Fibroblast of skin of scalp (primary cell): ENCODE measurements around the gene METTL22.

Experiments
- DNase-seq: peaks from one replicate; pipeline ENCODE4 v3.0.0-alpha.2; 2013

Gene METTL22

DNA sequence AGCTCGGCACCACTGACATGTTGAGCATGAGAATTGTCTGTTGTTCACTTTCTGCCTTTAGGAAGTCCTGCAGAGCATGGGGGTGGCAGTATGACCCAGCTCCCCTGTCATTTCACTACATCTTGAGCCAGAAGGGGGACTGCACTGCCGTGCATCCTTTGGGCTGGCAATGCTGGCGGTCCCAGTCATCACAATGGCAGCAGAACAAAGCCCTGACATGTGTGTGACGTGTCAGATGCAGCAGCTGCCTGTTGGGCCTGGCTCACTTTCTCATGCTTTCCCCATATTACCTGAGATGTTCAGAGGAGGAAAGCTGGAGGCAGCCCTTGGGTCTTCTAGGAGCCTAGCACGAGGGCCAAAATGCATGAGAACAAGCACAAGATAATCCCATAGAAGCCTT, 46.6 kb downstream of the METTL22 start:
- no peak for DNase-seq

GRCh38 chr16:8669481-8669880, 48.0 kb downstream of the METTL22 start:
- no peak for DNase-seq

DNA sequence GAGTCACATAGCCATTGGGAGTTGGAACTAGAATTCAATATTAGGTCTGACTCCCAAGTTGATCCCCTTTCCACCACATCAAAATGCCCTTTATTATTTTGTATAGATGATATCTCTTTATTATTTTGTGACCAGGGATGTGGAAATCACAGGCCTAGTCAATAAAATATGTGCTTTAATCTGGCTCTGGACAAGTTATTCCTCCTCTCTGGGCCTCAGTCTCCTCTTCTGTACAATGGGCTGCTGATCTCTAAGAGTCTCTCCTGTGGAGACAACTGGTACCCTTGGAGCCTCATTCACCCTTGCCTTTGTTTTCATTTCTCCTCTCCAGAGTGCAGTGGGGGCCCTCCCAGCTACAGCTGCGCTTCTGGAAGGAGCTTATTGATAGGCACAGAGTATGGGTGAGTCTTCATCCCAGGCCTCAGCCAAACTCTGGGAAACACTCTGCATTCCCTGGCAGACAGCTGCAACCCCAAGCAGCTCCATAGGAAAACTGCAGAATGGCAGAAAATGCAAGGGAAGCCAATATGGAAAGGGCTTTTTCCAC, 48.6 kb downstream of the METTL22 start:
- DNase-seq = no peak

GRCh38 chr16:8673611-8674412, 52.3 kb downstream of the METTL22 start:
- no peak for DNase-seq

GRCh38 chr16:8674413-8675022, 53.0 kb downstream of the METTL22 start, which contains the start of gene ABAT:
Gene ABAT, plus strand, starts transcription at chr16:8674617. Its CDS starts 61,123 bp downstream, at chr16:8735740.
- peak; percentile 81 for DNase-seq

DNA sequence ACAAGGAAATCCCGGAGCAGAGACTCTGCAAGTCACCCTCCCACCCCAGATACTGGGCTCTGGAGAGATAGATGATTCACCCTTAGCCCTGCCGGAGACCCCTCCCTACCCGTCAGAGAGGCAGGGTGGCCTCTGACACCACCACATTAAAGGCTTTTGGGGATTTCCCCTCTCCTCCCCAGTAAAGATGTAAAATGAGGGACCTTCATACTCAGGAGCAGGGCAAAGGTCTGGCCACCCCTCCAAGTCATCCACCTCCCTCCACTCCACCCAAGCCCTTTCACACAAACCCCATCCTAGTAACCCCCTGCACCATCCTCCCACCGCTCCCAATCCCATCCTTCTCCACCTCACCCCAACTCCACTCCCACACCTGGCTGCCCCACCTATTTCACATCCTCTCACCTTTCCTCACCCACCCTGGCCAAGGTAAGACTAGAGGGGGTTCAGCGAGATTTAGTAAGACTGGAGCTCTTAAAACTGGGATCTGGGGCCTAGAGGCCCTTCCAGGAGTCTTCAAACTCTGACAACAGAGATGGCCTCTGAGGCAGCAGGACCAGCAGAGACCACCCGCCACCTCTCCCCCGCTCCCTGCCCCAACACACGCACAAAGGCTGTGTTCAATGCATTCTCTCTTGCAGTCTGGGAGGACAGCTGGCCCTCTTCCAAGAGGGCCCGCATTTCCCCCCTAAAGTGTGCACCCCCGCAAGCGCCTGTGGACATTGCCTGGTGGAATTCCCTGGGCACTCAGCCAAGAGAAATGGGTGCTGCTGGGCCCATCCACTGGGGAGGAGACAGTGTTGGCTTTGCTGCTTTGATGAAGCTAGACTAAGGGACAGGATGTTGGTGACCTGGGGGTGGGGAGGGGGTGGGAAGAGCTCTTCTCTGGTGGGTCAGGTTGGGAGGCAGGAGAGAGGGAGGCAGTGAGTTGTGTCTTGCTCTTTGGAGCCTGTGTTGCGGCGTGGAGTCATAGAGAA, 54.0 kb downstream of the METTL22 start:
- DNase-seq = peak; percentile 17

DNA sequence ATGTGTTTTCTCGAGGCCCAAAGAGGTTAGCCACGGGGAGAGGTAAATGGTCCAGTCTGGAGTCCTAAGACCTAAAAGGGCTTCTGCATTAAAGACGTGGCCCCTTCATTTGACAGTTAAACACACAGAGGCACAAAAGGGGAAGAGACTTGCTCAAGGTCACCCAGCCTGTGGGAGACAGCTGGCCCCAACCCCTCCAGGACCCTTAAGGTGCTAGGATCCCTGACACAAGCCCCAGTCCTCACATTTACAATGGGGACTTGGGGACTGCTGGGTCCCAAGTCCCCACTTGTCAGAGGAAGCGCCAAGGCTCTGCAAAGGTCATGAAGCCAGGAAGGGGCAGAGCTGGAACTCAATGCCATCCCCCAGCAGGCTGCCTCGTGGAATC, 54.7 kb downstream of the METTL22 start:
- DNase-seq = no peak

DNA sequence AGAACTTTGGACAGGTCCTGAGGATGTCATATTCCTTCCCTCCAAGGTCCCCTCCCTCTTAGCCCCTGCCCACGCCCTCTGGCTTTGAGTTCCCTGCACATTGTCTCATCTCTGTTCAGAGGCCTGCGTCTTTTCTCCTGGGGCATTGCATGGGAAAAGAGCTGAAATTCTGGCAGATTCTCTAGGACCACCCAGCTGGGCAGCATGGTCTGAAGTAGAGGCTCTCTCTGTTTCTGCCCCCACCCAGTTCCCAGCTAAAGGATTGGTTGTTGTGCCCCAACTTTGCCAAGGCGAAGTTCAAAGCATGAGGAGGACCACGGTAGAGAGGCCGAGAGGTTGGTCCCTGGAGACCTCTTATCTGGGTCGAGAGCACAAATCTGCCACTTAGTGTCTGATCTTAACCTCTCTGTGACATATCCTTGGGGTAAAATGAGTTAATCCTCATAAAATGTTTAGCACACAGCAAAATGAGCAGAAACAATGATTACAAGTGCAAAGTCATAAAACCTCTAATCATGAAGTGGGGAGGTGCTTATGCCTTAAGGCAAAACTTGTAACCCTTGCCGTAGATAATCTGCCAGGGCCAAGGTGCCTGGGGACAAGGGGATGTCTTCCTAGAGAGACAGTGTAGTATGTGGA, 55.4 kb downstream of the METTL22 start:
- DNase-seq = no peak

DNA sequence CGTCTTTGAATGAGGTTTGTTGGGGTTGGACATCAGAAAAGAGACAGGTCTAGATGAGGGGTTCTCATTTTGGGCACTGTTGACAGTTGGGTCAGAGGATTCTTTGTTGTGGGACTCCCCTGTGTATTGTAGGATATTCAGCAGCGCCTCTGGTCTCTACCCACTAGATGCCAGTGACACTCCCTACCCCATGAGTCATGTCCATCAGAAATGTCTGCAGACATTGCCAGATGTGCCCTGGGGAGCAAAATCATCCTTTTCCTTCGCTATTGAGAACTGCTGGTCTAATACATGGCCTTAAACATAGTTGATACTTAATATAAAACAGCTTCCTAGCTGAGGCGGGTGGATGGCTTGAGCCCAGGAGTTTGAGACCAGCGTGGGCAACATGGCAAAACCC, 56.0 kb downstream of the METTL22 start:
- DNase-seq = peak; percentile 59

GRCh38 chr16:8678068-8678927, 56.8 kb downstream of the METTL22 start:
- peak; percentile 56 for DNase-seq

GRCh38 chr16:8679151-8679550, 57.7 kb downstream of the METTL22 start:
- no peak for DNase-seq

DNA sequence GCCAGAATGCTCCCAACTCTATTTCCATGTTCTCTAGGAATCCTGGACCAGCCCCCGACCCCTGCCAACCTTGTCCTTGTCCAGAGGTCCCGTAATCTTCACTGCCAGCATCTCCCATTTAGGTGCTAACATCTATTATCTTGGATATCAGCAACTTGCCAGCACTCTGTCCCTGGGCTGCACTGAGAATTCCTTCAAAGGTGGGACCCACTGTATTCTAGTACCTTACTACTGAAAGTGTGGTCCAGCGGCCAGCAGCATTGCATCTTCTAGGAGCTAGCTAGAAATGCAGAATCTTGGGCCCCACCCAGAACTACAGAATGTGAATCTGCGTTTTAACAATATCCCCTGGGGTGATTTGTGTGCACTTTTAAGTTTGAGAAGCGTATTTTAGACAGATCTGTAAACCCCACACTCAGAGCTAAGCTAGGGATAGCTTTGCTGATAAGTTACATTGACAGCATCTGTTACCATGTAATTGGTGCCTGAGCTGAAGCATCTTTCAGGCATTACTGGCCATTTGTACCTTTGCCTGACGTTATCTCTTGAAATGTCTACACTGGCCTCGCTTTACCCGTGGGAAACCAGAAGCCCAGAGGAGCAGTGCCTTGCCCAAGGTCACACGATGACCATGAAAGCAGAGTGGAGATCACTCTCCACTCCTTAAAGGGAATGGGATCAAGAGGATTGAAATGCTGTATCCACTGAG, 61.2 kb downstream of the METTL22 start:
- no peak for DNase-seq

GRCh38 chr16:8683640-8684039, 62.1 kb downstream of the METTL22 start:
- DNase-seq = no peak

DNA sequence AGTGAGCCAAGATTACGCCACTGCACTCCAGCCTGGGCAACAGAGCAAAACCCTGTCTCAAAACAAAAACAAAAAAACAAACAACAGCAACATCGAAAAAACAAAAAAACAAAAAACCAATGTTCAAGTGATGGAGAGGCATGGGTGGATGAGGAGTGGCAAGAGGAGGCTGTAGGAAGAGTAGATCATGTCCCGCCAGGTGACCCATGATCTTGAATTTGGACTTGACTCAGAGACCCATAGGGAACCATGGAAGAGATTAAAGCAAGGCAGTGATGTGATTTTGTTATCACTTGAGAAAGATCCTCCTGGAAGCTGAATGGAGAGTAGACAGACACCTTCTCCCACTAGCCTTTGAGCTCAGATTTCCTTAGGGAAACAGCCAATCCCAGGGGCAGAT, 64.1 kb downstream of the METTL22 start:
- DNase-seq = no peak

- DNase-seq = no peak
These were observed 64.6 kb downstream of the METTL22 start for GRCh38 chr16:8686031-8686621.

GRCh38 chr16:8686879-8687278, 65.4 kb downstream of the METTL22 start:
- DNase-seq = no peak

DNA sequence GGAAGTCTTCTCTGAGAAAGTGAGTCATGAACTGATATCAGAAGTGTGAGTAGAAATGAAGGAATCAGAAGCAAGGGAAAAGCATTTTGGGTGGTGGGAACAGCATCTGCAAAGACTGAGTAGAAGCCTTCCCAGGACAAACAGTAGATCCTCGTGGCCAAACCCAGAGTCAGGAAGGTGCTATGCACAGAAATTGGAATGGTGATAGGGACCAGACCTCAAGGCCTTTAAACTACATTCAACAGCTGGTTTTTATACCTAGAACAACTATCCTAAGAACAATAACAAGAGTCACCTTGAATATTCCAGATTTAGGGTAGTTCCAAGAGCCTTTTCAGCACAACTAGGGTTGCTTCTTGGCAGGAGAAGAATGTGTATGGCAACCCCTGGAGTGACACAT, 68.2 kb downstream of the METTL22 start:
- no peak for DNase-seq

- DNase-seq = no peak
These were observed 70.2 kb downstream of the METTL22 start for GRCh38 chr16:8691728-8692127.

DNA sequence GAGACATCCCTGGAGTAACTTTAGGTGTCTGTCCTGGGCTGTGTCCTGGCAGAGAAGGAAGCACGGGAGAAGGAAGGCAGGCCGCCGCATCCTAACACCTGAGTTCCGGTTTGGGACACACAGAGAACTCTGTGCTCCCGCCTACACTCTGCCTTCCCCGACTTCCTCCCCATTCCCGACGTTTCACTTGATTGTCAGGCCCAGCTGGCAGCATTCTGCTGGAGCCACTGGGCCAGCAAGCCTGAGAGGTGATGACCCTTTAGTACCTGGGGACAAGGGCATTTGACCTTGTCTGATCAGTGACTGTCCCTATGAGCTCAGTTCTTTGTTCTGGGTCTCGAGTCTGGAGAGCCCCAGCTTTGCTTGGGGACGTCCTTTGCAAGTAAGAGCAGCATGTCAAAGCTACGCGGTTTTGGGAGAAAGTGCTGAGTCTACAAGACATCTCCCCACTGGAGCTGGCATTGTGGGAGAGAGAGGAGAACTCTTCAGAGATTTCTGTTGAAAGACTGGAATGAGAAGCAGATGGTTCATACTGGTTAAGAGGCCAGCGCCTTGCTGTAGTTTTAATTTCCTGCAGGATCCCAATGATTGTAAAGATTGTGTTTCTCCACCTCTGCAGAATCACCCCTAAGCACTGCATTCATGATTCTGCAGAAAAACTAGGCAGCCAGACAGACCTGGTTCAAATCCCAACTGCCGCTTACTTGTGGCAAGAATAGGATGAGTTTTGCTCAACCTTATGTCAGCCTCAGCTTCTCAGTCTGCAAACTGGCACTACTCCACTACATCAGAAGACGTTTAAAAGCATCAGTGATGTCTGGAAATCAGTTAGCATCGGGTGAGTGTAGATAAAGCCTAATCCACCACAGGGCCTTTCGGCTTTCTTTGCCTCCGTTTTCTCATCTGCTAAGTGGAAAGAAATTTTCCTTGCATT, 73.6 kb downstream of the METTL22 start:
- no peak for DNase-seq
